PC-3 (cell line): ENCODE data around the gene HERC6.

ENCODE experiments used
- CTCF ChIP-seq: fragments of 300-600 bp; sonication (generic); conservative IDR thresholded peaks from 2 replicates; pipeline ENCODE4 v1.5.1; 2017; ENCODE audit warnings: antibody characterized with exemption, low read depth, mild to moderate bottlenecking, low read length
- EZH2 ChIP-seq: fragments of 300-600 bp; sonication (generic); IDR thresholded peaks from one replicate; pipeline ENCODE4 v1.6.1; 2017; ENCODE audit warnings: antibody characterized with exemption, mild to moderate bottlenecking, low read length; ENCODE audit not compliant: unreplicated experiment

GRCh38 chr4:88398381-88398780, 19.7 kb downstream of the HERC6 start:
- no peak for TF ChIP-seq CTCF
- TF ChIP-seq EZH2: no peak
